OCI-LY1 (cell line): ENCODE results near the gene DMPK.

Experiments
- EZH2 ChIP-seq: fragments of 200-600 bp; sonication (generic), shearing (Covaris generic); IDR thresholded peaks from 2 replicates; pipeline ENCODE4 v1.8.0; 2017; ENCODE audit warnings: borderline replicate concordance, mixed run types, mild to moderate bottlenecking, antibody characterized with exemption, low read length, moderate library complexity, mixed read lengths
- TF ChIP-seq, protein P1 (sequence below): fragments of 200-600 bp; sonication (generic), shearing (Covaris generic); IDR thresholded peaks from 2 replicates; pipeline ENCODE4 v1.5.1; 2017; ENCODE audit warnings: mild to moderate bottlenecking, antibody characterized with exemption, low read length, moderate library complexity, mixed read lengths

DNA sequence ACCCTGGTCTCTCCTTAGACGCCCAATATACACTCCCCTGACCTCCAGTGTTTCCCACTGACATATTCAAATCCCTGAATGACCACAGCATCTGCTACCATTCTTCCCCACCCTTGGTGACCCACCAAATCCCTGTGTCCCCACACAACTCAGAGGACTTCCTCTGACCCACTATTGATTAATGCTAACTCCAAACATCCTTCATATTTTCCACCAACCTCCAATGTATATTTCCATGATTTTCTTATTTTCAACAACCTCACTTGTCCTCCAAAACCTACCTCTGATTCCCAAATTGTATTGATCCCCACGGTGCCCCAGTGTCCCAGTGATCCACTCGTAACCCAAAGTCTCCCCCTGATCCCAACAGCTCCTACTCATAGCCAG lies 10.9 kb upstream of the DMPK start:
- TF ChIP-seq, protein P1, sequence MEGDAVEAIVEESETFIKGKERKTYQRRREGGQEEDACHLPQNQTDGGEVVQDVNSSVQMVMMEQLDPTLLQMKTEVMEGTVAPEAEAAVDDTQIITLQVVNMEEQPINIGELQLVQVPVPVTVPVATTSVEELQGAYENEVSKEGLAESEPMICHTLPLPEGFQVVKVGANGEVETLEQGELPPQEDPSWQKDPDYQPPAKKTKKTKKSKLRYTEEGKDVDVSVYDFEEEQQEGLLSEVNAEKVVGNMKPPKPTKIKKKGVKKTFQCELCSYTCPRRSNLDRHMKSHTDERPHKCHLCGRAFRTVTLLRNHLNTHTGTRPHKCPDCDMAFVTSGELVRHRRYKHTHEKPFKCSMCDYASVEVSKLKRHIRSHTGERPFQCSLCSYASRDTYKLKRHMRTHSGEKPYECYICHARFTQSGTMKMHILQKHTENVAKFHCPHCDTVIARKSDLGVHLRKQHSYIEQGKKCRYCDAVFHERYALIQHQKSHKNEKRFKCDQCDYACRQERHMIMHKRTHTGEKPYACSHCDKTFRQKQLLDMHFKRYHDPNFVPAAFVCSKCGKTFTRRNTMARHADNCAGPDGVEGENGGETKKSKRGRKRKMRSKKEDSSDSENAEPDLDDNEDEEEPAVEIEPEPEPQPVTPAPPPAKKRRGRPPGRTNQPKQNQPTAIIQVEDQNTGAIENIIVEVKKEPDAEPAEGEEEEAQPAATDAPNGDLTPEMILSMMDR: no peak
- TF ChIP-seq EZH2: no peak
